CD4-positive, alpha-beta memory T cell (primary cell): ENCODE data around the gene JARID2. TPM values are rescaled to one million over a fixed set of nuclear protein-coding genes. Genes with fewer than 3 reads are reported as not detected.

Source experiments
- CTCF ChIA-PET: fragments of 350-600 bp; sonication (Branson Sonifier 250); formaldehyde crosslinking; loops from one replicate; lab custom pipeline; 2021; ENCODE audit warnings: inconsistent platforms; ENCODE audit not compliant: partially characterized antibody; lab: Charles Lee
- POLR2A ChIA-PET: fragments of 350-600 bp; sonication (Branson Sonifier 250); formaldehyde crosslinking; loops from one replicate; lab custom pipeline; 2021; ENCODE audit not compliant: partially characterized antibody; lab: Charles Lee
- DNase-seq, 5 donors: peaks; one replicate each; pipeline versions ENCODE4 v3.0.0 to v3.0.0-alpha.2; 2020 to 2022; ENCODE audit warnings: mixed read lengths in 1 of 5
- H3K27ac ChIP-seq: one replicate; pipeline ENCODE4 v1.7.0; 2013; ENCODE audit warnings: low read depth, low read length
- H3K27me3 ChIP-seq: 2 replicates; pipeline ENCODE4 v1.7.0; 2013; ENCODE audit warnings: mild to moderate bottlenecking, low read length, moderate library complexity; ENCODE audit not compliant: insufficient read depth
- H3K36me3 ChIP-seq: 2 replicates; pipeline ENCODE4 v1.7.0; 2013; ENCODE audit warnings: mild to moderate bottlenecking, low read length, moderate library complexity; ENCODE audit not compliant: insufficient read depth
- H3K4me1 ChIP-seq: 2 replicates; pipeline ENCODE4 v1.7.0; 2013; ENCODE audit warnings: mild to moderate bottlenecking, low read length, moderate library complexity; ENCODE audit not compliant: insufficient read depth
- H3K4me3 ChIP-seq, 2 donors: one replicate each; pipeline ENCODE4 v1.7.0; 2013; ENCODE audit warnings: low read length in 2 of 2, mild to moderate bottlenecking in 1 of 2
- H3K9me3 ChIP-seq, 2 donors: one replicate each; pipeline ENCODE4 v1.7.0; 2013; ENCODE audit warnings: low read length in 2 of 2, control low read depth in 1 of 2; ENCODE audit not compliant: control insufficient read depth in 1 of 2
- H3K27ac Mint-ChIP-seq, 7 donors: one replicate each; pipeline ENCODE4 v1.8.0; 2020 to 2021; ENCODE audit warnings: mixed read lengths in 7 of 7, mild to moderate bottlenecking in 6 of 7, inconsistent platforms in 3 of 7, moderate library complexity in 3 of 7
- H3K27me3 Mint-ChIP-seq, 2 donors: one replicate each; pipeline ENCODE4 v1.8.0; 2020 to 2021; ENCODE audit warnings: mixed read lengths in 2 of 2
- H3K36me3 Mint-ChIP-seq, 2 donors: one replicate each; pipeline ENCODE4 v1.8.0; 2020 to 2021; ENCODE audit warnings: mixed read lengths in 2 of 2, inconsistent platforms in 1 of 2, mild to moderate bottlenecking in 1 of 2
- H3K4me1 Mint-ChIP-seq, 4 donors: one replicate each; pipeline ENCODE4 v1.8.0; 2020 to 2021; ENCODE audit warnings: mixed read lengths in 4 of 4, mild to moderate bottlenecking in 1 of 4
- H3K4me3 Mint-ChIP-seq, 8 donors: one replicate each; pipeline ENCODE4 v1.8.0; 2020 to 2021; ENCODE audit warnings: mixed read lengths in 8 of 8, mild to moderate bottlenecking in 7 of 8, moderate library complexity in 6 of 8, inconsistent platforms in 3 of 8
- H3K9me3 Mint-ChIP-seq, 8 donors: one replicate each; pipeline ENCODE4 v1.8.0; 2020 to 2021; ENCODE audit warnings: mixed read lengths in 8 of 8, mild to moderate bottlenecking in 5 of 8, inconsistent platforms in 3 of 8, moderate library complexity in 1 of 8
- intact Hi-C: fragments of 100-400 bp; cut with micrococcal nuclease; formaldehyde crosslinking; loops from one replicate; pipeline ENCODE4 v1.15.1; 2023
- polyA plus RNA-seq, 2 donors: library from polyadenylated mRNA; unstranded; fragments of 300-500 nt; fragmentation: Illumina TruSeq; gene quantifications; one replicate each; pipeline ENCODE4 v1.2.3, GENCODE V29; 2021
- total RNA-seq, 2 experiments: library from RNA; stranded (reverse); gene quantifications; one replicate each; pipeline ENCODE4 v1.2.3, GENCODE V29; 2021

Gene JARID2
- total and polyA plus RNA-seq, 4 experiments from 2014 or later: 2.4 to 21.6 (median 16.0) TPM

- no peaks in the 10 kb centered on the region for H3K9me3 ChIP-seq
- POLR2A ChIA-PET: no interaction called here
- CTCF ChIA-PET: no interaction called here
- H3K27ac Mint-ChIP-seq: peak overlapping the region in 1 of 7 donors; percentile 10
- H3K27me3 Mint-ChIP-seq: no peaks in the 10 kb centered on the region
- H3K4me3 Mint-ChIP-seq: no peak overlapping the region
- H3K4me1 ChIP-seq: no peaks in the 10 kb centered on the region
- no peak overlapping the region for H3K4me3 ChIP-seq
- H3K4me1 Mint-ChIP-seq: peaks cover 0 to 14% (median 9%) of the 10 kb centered on the region in 4 donors
- no peak for DNase-seq
- peaks cover 0 to 3% (median 1%) of the 10 kb centered on the region in 8 donors for H3K9me3 Mint-ChIP-seq
- intact Hi-C loops: no loop called here
- no peak overlapping the region for H3K27ac ChIP-seq
- no peaks in the 10 kb centered on the region for H3K27me3 ChIP-seq
- H3K36me3 Mint-ChIP-seq: peaks cover 82% of the 10 kb centered on the region in 2 donors
- peaks cover 10% of the 10 kb centered on the region for H3K36me3 ChIP-seq
These were observed 283.0 kb downstream of the JARID2 start for GRCh38 chr6:15528870-15529269.

- H3K36me3 ChIP-seq: peaks cover 7% of the 10 kb centered on the region
- peaks cover 0 to 3% (median 1%) of the 10 kb centered on the region in 8 donors for H3K9me3 Mint-ChIP-seq
- no peaks in the 10 kb centered on the region for H3K27me3 ChIP-seq
- ChIA-PET CTCF (interaction anchor here (1.8 kb wide), 1 partner anchor 12 kb away, joined by 3 read pairs; no protein-coding TSS in a partner anchor), POLR2A (no interaction called here)
- no peak overlapping the region for H3K4me3 Mint-ChIP-seq
- H3K36me3 Mint-ChIP-seq: peaks cover 69% of the 10 kb centered on the region in 2 donors
- DNase-seq: no peak
- no peaks in the 10 kb centered on the region for H3K27me3 Mint-ChIP-seq
- no peaks in the 10 kb centered on the region for H3K9me3 ChIP-seq
- intact Hi-C loops: no loop called here
- peaks cover 1 to 12% (median 10%) of the 10 kb centered on the region in 4 donors for H3K4me1 Mint-ChIP-seq
- H3K4me1 ChIP-seq: no peaks in the 10 kb centered on the region
- no peak overlapping the region for H3K27ac ChIP-seq
- H3K4me3 ChIP-seq: no peak overlapping the region
- peak overlapping the region in 4 of 7 donors; percentile 1 to 85 (median 22) for H3K27ac Mint-ChIP-seq
These were observed 284.5 kb downstream of the JARID2 start for GRCh38 chr6:15530411-15530810.

GRCh38 chr6:15531973-15532372 lies 286.1 kb downstream of the JARID2 start:
- no peak overlapping the region for H3K4me3 Mint-ChIP-seq
- intact Hi-C loops: no loop called here

GRCh38 chr6:15533379-15534026 lies 287.6 kb downstream of the JARID2 start:
- CTCF ChIA-PET: no interaction called here

More at GRCh38 chr6:15531973-15532372, 286.1 kb downstream of the JARID2 start:
- H3K4me3 ChIP-seq: no peak overlapping the region
- peak overlapping the region in 3 of 7 donors; percentile 32 to 72 (median 47) for H3K27ac Mint-ChIP-seq
- no peaks in the 10 kb centered on the region for H3K27me3 Mint-ChIP-seq
- no peaks in the 10 kb centered on the region for H3K9me3 ChIP-seq
- ChIA-PET POLR2A (no interaction called here), CTCF (interaction anchor here (1.8 kb wide), 1 partner anchor 14 kb away, joined by 3 read pairs; no protein-coding TSS in a partner anchor)
- H3K36me3 ChIP-seq: peaks cover 7% of the 10 kb centered on the region
- peaks cover 0 to 3% (median 0%) of the 10 kb centered on the region in 8 donors for H3K9me3 Mint-ChIP-seq
- H3K4me1 ChIP-seq: no peaks in the 10 kb centered on the region
- H3K27me3 ChIP-seq: no peaks in the 10 kb centered on the region
- peaks cover 53 to 55% of the 10 kb centered on the region in 2 donors for H3K36me3 Mint-ChIP-seq
- no peak overlapping the region for H3K27ac ChIP-seq
- H3K4me1 Mint-ChIP-seq: peaks cover 0 to 6% (median 5%) of the 10 kb centered on the region in 4 donors
- DNase-seq: no peak

DNA sequence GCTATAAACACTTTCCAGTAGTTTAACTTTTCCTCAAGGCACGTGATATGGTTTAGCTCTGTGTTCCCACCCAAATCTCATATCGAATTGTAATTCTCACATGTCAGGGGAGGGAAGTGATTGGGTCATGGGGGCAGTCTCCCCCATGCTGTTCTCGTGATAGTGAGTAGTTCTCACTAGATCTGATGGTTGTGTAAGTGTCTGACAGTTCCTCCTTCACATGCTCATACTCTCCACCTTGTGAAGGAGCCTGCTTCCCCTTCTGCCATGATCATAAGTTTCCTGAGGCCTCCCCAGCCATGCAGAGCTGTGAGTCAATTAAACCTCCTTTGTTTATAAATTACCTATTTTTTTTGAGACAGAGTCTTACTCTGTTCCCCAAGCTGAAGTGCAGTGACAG lies 289.1 kb downstream of the JARID2 start:
- Histone ChIP-seq H3K27me3 (no peaks in the 10 kb centered on the region), H3K4me1 (no peaks in the 10 kb centered on the region), H3K4me3 (no peak overlapping the region), H3K9me3 (no peaks in the 10 kb centered on the region), H3K36me3 (peaks cover 7% of the 10 kb centered on the region), H3K27ac (no peak overlapping the region)
- intact Hi-C loops: no loop called here
- CTCF ChIA-PET: interaction anchor here (1.0 kb wide), 1 partner anchor 12 kb away, joined by 3 read pairs; no protein-coding TSS in a partner anchor
- Mint-ChIP-seq H3K4me3 (no peak overlapping the region), H3K36me3 (peaks cover 27 to 33% of the 10 kb centered on the region in 2 donors), H3K4me1 (peaks cover 0 to 14% (median 5%) of the 10 kb centered on the region in 4 donors), H3K27ac (peak overlapping the region in 4 of 7 donors; percentile 5 to 55 (median 37)), H3K27me3 (no peaks in the 10 kb centered on the region), H3K9me3 (no peaks in the 10 kb centered on the region)
- no peak for DNase-seq
- POLR2A ChIA-PET: no interaction called here

More at GRCh38 chr6:15533379-15534026, 287.6 kb downstream of the JARID2 start:
- H3K4me3 Mint-ChIP-seq: no peak overlapping the region
- peak overlapping the region in 3 of 7 donors; percentile 22 to 77 (median 72) for H3K27ac Mint-ChIP-seq
- Histone ChIP-seq H3K36me3 (peaks cover 7% of the 10 kb centered on the region), H3K4me3 (no peak overlapping the region), H3K9me3 (no peaks in the 10 kb centered on the region), H3K27ac (no peak overlapping the region), H3K27me3 (no peaks in the 10 kb centered on the region), H3K4me1 (no peaks in the 10 kb centered on the region)
- no peaks in the 10 kb centered on the region for H3K9me3 Mint-ChIP-seq
- intact Hi-C loops: no loop called here
- no peaks in the 10 kb centered on the region for H3K27me3 Mint-ChIP-seq
- peaks cover 0 to 8% (median 4%) of the 10 kb centered on the region in 4 donors for H3K4me1 Mint-ChIP-seq
- peaks cover 39 to 43% of the 10 kb centered on the region in 2 donors for H3K36me3 Mint-ChIP-seq
- POLR2A ChIA-PET: no interaction called here
- DNase-seq: no peak

DNA sequence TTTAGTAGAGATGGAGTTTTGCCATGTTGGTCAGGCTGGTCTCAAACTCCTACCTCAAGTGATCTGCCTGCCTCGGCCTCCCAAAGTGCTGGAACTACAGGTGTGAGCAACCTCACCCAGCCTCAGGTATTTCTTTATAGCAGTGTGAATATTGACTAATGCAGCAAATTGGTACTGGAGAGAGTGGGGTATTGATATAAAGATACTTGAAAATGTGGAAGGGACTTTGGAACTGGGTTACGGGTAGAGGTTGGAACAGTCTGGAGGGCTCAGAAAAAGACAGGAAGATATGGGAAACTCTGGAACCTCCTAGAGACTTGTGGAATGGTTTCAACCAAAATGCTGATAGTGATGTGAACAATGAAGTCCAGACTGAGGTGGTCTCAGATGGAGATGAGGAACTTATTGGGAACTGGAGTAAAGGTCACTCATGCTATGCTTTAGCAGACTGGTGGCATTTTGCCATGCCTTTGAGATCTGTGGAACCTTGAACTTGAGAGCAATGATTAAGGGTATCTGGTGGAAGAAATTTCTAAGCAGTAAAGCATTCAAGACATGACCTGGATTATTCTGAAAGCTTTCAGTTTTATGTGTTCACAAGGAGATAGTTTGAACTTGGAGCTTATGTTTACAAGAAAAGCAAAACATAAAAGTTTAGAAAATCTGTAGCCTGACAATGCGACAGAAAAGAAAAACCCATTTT lies 289.8 kb downstream of the JARID2 start:
- no peak overlapping the region for H3K4me3 Mint-ChIP-seq
- H3K4me1 Mint-ChIP-seq: peaks cover 0 to 14% (median 5%) of the 10 kb centered on the region in 4 donors
- Histone ChIP-seq H3K27me3 (no peaks in the 10 kb centered on the region), H3K4me1 (no peaks in the 10 kb centered on the region), H3K9me3 (no peaks in the 10 kb centered on the region), H3K4me3 (no peak overlapping the region), H3K36me3 (peaks cover 2% of the 10 kb centered on the region), H3K27ac (no peak overlapping the region)
- CTCF ChIA-PET: interaction anchor here (1.0 kb wide), 1 partner anchor 13 kb away, joined by 3 read pairs; no protein-coding TSS in a partner anchor
- intact Hi-C loops: no loop called here
- H3K36me3 Mint-ChIP-seq: peaks cover 22 to 26% of the 10 kb centered on the region in 2 donors
- H3K27me3 Mint-ChIP-seq: no peaks in the 10 kb centered on the region
- DNase-seq: no peak
- H3K27ac Mint-ChIP-seq: peak overlapping the region in 2 of 7 donors; percentile 36 to 60
- no peaks in the 10 kb centered on the region for H3K9me3 Mint-ChIP-seq
- POLR2A ChIA-PET: no interaction called here
